COLO668 (cell line): ENCODE results near the gene TP53BP2.
"Not testable (repeated sequence)": the region's sequence is repeated elsewhere in the genome, so short reads cannot be mapped to it uniquely, and the experiment has no call there.

Experiments used
- DNase-seq: peaks from one replicate; lab custom pipeline; 2025; ENCODE audit not compliant: unreplicated experiment; lab: John Stamatoyannopoulos, UW

Gene TP53BP2

DNA sequence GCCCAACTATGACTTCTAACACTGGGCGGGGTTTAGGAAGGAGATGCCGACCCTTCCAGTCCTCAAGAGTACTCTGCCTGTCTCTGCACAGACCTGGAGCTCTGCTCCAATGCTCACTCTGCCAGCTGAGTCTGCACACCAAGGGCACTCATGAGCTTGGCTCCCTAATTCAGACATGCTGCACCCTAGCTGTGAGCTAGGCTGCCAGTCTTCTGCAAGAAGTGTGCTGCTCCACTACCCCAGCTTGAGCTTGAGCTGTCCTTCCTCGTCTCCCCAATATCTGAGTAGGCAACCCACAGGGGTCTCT, 13.2 kb downstream of the TP53BP2 start:
- DNase-seq, result no peak

- no peak for DNase-seq
Observed at GRCh38 chr1:223831755-223832636, 13.8 kb downstream of the TP53BP2 start.

GRCh38 chr1:223829678-223830077, 16.1 kb downstream of the TP53BP2 start:
- no peak for DNase-seq

GRCh38 chr1:223828162-223828848, 17.4 kb downstream of the TP53BP2 start:
- no peak for DNase-seq

DNA sequence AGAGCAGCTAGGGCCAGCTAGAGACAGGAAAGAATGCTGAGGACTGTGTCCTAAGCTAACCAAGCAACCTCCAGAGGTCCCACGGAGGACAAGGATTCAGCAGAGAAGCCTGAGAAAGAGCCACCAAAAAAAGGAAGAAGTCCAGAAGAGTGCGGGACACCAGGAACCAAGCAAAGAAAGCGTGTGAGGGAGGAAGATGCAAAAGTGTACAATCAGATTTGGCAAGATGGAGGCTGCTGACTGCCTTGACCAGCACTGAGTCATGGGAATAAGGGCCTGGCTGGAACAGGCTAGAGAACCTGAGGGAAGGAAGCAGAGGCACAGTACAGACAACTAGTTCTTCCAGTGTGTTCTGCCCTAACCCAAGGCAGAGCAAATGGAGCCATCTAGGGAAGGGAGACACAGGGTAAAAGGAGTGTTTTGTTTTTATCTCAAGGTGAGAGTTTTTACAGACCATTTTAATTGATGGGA, 18.5 kb downstream of the TP53BP2 start:
- no peak for DNase-seq

GRCh38 chr1:223825767-223826748, 19.7 kb downstream of the TP53BP2 start:
- DNase-seq, result no peak

- no peak for DNase-seq
Observed at GRCh38 chr1:223824712-223825111, 21.0 kb downstream of the TP53BP2 start.

- no peak for DNase-seq
Observed at GRCh38 chr1:223824287-223824686, 21.5 kb downstream of the TP53BP2 start.

DNA sequence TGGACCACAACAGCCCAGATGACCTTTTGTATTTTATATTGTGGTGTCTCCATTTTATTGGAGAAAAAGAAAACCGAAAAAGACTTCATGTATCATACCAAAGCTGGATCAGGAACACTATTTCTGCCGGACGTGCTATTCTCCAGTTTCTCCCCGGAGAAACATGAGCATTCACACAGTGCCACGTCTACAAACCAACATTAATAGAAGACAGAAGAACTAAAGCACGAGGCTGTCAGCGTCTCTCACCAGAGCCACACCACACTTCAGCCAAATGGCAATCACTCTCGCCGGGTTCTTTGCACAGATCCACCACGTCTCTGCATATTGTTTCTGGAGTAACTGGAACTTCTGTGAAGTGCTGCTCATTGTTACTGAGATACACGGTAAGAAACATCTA, 24.8 kb downstream of the TP53BP2 start:
- no peak for DNase-seq

- no peak for DNase-seq
Observed at GRCh38 chr1:223820515-223820858, 25.3 kb downstream of the TP53BP2 start.

DNA sequence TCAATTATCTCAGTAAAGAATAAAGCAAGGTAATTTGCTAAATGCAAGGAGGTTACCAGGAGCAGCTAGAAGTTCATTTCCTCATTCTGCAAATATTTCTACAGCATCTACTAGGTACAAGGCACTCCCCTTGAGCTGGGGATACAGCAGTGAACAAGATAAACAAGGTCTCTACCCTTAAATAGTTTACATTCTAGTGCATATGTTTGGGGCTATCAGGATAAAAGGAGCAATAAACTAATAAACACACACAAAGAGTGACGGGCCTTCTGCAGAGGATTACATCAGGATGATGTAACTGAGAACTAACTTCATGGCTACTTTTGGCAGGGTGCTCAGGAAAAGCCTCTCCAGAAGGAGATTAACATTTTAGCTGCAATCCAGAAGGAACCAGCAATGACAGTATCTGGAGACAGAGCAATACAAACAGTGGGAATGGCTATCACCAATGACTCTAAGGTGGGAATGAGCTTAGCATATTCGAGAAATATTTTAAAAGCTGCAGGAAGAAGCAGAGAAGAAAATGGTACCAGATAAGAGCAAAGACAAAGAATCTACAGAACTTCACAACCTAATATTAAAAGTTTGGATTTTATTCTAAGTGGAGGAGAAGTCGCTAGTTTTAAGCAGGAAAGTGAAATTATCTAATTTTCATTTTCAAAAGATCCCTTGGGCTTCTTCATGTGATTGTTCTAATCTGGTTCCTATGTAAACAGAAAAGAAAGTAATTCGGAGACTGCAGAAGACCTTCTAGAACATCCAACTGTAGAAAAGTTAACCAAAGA, 25.8 kb downstream of the TP53BP2 start:
- DNase-seq, result no peak

DNA sequence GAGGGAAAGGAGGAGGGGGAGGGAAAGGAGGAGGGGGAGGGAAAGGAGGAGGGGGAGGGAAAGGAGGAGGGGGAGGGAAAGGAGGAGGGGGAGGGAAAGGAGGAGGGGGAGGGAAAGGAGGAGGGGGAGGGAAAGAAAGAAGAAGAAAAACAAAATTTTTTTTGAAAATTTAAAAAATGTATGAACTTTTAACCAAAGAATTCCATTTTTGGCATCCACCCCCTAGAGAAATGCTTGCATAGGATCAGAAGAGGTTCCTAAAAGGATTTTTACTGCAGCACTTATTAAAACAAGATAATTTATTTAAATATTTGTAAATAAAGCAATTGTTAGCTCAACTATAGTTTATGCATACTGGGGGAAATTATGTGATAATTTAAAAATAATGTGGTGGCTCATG, 28.5 kb downstream of the TP53BP2 start:
- DNase-seq, result not testable (repeated sequence)

- DNase-seq, result no peak
Observed at GRCh38 chr1:223815865-223816264, 29.9 kb downstream of the TP53BP2 start.

DNA sequence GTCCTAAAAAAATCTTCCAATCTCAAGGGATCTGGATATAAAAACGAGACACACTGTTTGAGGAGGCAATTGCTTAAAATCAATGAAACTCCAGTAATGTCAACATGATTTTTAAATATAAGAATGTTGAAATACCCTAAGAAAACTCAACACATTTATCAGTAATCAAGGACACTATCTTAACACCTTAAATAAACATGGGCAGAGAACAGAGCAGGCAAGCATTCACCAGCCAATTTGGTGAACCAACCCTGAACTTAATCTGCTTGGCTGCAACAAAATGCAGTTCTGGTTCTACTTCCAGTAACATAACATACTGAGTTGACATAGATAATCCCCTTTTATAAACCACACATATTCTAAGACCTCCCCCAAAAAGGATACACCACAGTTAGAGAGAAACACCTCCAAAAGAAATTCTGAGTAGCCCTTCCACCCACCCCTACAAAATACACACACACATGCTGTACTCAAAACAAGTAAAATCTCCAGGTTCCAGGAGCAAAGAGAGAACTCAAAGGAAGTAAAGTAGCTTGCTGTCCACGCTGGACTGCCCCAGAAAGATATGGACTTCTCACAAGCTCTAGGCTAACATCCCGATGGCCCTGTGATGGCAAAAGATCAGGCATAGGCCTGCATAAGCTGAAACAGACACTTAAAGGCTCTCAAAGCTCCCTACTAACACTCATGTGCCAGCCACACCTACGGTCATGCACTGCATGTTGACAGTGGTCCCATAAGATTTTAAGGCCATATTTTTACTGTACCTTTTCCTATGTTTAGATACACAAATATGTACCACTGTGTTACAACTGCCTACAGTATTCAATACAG, 30.5 kb downstream of the TP53BP2 start:
- no peak for DNase-seq

GRCh38 chr1:223813645-223814044, 32.1 kb downstream of the TP53BP2 start:
- DNase-seq, result no peak

GRCh38 chr1:223811634-223812101, 34.1 kb downstream of the TP53BP2 start:
- DNase-seq, result no peak

GRCh38 chr1:223810586-223810985, 35.2 kb downstream of the TP53BP2 start:
- DNase-seq, result no peak

DNA sequence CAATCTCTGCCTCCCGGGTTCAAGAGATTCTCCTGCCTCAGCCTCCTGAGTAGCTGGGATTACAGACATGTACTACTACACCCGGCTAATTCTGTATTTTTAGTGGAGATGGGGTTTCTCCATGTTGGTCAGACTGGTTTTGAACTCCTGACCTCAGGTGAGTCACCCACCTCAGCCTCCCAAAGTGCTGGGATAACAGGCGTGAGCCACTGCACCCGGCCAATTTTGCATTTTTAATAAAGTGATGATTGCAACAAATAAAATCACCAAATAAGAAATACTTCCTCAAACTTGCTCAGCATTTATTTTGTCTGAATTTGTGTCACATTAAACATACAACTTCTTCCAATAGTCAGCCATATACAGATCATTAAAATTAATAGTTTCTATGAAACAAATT, 35.8 kb downstream of the TP53BP2 start:
- not testable (repeated sequence) for DNase-seq

- DNase-seq, result no peak
Observed at GRCh38 chr1:223803211-223803610, 42.5 kb downstream of the TP53BP2 start.

DNA sequence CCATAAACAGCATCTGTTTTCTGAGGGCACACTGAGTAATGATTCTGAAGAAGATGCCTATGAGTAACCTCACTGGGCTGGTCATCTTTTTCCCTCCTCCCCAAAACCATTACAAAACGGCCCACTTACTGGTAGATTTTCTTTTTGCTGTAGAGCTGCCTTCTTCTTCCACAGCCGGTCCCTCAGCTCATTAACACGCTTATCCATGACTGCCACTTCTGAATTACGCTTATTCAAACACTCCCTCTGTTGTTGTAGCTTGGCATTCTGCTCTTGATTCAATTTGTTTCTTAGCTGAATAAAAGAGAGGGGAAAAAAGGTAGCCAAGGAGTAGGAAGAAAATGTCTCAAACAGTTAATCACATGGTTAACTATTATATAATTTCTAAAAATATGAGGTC, 43.1 kb downstream of the TP53BP2 start:
- no peak for DNase-seq
